NCI-H2196 treated with DMSO at 0.1 percent for 48 hours (cell line): ENCODE measurements around the gene DDR2.
A peak's percentile ranks its signal among the peaks of the same experiment; 100 is the strongest.
"Not testable (repeated sequence)": the region's sequence is repeated elsewhere in the genome, so short reads cannot be mapped to it uniquely, and the experiment has no call there.

ENCODE experiments used
- DNase-seq: peaks from one replicate; lab custom pipeline; 2025; ENCODE audit not compliant: unreplicated experiment; lab: John Stamatoyannopoulos, UW

The DDR2 gene

GRCh38 chr1:162632217-162632666, at the start of gene DDR2:
Gene DDR2 (plus strand): TSS chr1:162632464. CDS start chr1:162719064, 86,600 bp downstream.
- DNase-seq: no peak

GRCh38 chr1:162582901-162583300, 49.4 kb upstream of the DDR2 start:
- DNase-seq: not testable (repeated sequence)

GRCh38 chr1:162585101-162585500, 47.2 kb upstream of the DDR2 start:
- not testable (repeated sequence) for DNase-seq

- peak; percentile 73 for DNase-seq
Observed at GRCh38 chr1:162587347-162587746, 44.9 kb upstream of the DDR2 start.

GRCh38 chr1:162587761-162588260, 44.5 kb upstream of the DDR2 start:
- no peak for DNase-seq

GRCh38 chr1:162590101-162590500, 42.2 kb upstream of the DDR2 start:
- no peak for DNase-seq

- no peak for DNase-seq
Observed at GRCh38 chr1:162590686-162591085, 41.6 kb upstream of the DDR2 start.

- no peak for DNase-seq
Observed at GRCh38 chr1:162596514-162597170, 35.6 kb upstream of the DDR2 start.

GRCh38 chr1:162599451-162599850, 32.8 kb upstream of the DDR2 start:
- no peak for DNase-seq

GRCh38 chr1:162603117-162603516, 29.1 kb upstream of the DDR2 start:
- DNase-seq: not testable (repeated sequence)

GRCh38 chr1:162605225-162605927, 26.9 kb upstream of the DDR2 start:
- no peak for DNase-seq

- DNase-seq: no peak
Observed at GRCh38 chr1:162609306-162609705, 23.0 kb upstream of the DDR2 start.

GRCh38 chr1:162612606-162613400, 19.5 kb upstream of the DDR2 start:
- DNase-seq: no peak

GRCh38 chr1:162616848-162617247, 15.4 kb upstream of the DDR2 start:
- no peak for DNase-seq

GRCh38 chr1:162617513-162617912, 14.8 kb upstream of the DDR2 start:
- DNase-seq: no peak

- DNase-seq: no peak
Observed at GRCh38 chr1:162619076-162619475, 13.2 kb upstream of the DDR2 start.

- DNase-seq: no peak
Observed at GRCh38 chr1:162621256-162621655, 11.0 kb upstream of the DDR2 start.

GRCh38 chr1:162625679-162626078, 6.6 kb upstream of the DDR2 start:
- DNase-seq: no peak

- DNase-seq: no peak
Observed at GRCh38 chr1:162626094-162626493, 6.2 kb upstream of the DDR2 start.

- DNase-seq: no peak
Observed at GRCh38 chr1:162626761-162627160, 5.5 kb upstream of the DDR2 start.

GRCh38 chr1:162627662-162628296, 4.5 kb upstream of the DDR2 start:
- DNase-seq: no peak
